GM12875 (cell line): ENCODE results near the gene ATG5.
"Not testable (repeated sequence)": the region's sequence is repeated elsewhere in the genome, so short reads cannot be mapped to it uniquely, and the experiment has no call there.

Experiments
- H3K4me3 ChIP-seq: one replicate; pipeline ENCODE4 v1.5.1; 2011; ENCODE audit warnings: low read depth, low read length, control low read depth
- CTCF ChIP-seq: IDR thresholded peaks from 2 replicates; pipeline ENCODE4 v1.5.1; 2011; ENCODE audit warnings: low read depth, mild to moderate bottlenecking, control low read depth, inconsistent platforms, low read length, moderate library complexity, borderline replicate concordance; ENCODE audit not compliant: insufficient read depth

The ATG5 gene

GRCh38 chr6:106156863-106157262, 168.7 kb downstream of the ATG5 start:
- no peak for TF ChIP-seq CTCF
- no peak overlapping the region for H3K4me3 ChIP-seq

GRCh38 chr6:106156413-106156812, 169.1 kb downstream of the ATG5 start:
- no peak for TF ChIP-seq CTCF
- no peak overlapping the region for H3K4me3 ChIP-seq

DNA sequence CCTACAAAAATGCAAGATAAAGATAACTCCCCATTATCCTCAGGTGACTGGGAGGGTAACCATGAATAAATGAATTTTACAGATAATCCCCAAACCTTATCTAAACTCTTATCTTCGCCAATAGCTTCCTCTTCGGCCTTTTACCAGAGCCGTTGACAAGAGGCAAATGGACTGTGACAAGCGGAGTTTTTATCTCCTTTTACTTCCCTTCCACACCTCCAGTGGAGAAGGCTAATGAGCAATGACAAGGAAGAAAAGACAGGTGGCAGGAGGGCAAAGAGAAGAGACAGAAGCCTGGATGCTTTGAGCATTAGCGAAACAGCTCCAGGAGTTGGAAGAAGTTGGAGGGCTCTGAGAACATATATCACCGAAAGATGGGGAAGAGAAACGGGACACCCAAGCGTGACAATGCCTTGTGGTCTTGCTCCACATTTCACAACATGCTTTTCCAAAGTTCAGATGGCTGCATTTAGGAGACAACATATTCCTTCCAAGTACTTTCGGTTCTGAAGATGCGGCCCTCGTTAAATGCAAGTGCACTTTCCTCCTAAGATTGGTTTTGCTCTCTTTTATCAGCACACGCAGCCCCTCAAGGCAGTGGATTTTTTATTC, 170.2 kb downstream of the ATG5 start:
- TF ChIP-seq CTCF = no peak
- H3K4me3 ChIP-seq = no peak overlapping the region

DNA sequence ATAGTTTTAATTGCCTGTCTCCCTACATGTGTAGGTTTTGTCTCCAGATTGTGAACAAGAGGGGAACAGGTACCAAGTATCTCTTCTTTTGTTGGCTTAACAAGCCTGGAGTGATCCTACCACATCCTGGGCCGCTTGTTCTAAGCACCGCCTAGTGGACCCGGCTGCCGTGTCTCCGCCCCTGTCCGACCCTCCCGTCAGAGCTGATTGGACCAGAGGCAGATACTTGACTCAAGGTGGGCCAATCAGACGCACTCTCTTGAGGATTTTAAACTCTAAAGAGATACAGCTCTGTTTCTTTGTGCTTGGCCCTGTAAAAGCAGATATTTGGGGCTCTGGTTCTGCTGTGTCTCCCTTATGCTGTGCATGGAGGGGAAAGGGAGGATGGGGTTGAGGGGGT, 171.2 kb downstream of the ATG5 start:
- H3K4me3 ChIP-seq = no peak overlapping the region
- TF ChIP-seq CTCF = no peak

- no peak for TF ChIP-seq CTCF
- H3K4me3 ChIP-seq = no peak overlapping the region
These were observed 172.6 kb downstream of the ATG5 start for GRCh38 chr6:106152952-106153351.

DNA sequence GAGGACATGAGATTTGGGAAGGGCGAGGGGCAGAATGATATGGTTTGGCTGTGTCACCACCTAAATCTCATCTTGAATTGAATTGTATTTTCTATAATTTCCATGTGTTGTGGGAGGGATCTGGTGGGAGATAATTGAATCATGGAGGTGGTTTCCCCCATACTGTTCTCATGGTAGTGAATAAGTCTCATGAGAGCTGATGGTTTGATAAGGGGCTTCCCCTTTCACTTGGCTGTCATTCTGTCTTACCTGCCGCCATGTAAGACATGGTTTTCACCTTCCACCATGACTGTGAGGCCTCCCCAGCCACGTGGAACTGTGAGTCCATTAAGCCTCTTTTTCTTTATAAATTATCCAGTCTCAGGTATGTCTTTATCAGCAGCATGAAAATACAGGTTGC, 173.1 kb downstream of the ATG5 start:
- not testable (repeated sequence) for H3K4me3 ChIP-seq

DNA sequence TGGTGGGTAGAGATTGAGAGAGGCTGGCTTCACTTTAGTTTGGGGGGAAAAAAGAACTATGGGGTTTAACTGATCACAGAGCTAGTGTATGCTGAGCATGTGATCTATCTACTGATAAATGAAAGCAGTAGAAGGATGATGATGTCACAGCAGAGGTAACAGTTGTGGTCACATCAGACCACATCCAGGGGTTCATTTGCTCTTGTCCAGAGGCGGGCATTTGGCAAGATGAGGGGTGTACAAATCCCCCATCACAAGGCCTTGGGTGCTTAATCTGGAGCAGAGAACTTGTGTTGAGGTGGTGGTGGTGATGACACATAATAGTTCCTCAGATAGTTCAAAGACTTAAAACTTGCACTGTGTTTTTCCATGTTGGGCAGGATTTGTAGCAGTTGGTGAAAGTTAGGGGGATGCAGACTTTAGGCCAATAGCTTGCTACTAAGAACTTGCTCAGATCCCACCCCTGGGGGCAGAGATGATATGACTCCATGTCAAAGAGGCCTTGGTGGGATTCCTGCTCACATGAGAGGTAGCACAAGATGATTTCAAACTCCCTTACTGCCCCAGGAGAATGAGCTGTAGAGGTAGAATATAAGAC, 176.0 kb downstream of the ATG5 start:
- no peak for TF ChIP-seq CTCF
- no peak overlapping the region for H3K4me3 ChIP-seq
